Panc1 (cell line): ENCODE results near the gene DGAT2. TPM values are rescaled to one million over a fixed set of nuclear protein-coding genes. Genes with fewer than 3 reads are reported as not detected.

Source experiments
- ATAC-seq: fragments of 200-7000 bp; cut with Tn5 transposase; 2 replicates; pipeline ENCODE4 v1.9.1; 2020; ENCODE audit warnings: mild to moderate bottlenecking, moderate library complexity
- BruUV-seq: library from RNA; stranded (reverse); fragments of 400-500 nt; replicated peaks from 2 replicates; lab custom pipeline; 2021; lab: Mats Ljungman, UMichigan
- CTCF ChIA-PET: fragments of 300-600 bp; sonication (Branson Sonifier 250); formaldehyde crosslinking; loops from one replicate; lab custom pipeline; 2022; ENCODE audit warnings: antibody characterized with exemption; lab: Charles Lee
- POLR2A ChIA-PET: fragments of 300-600 bp; sonication (Branson Sonifier 250); formaldehyde crosslinking; loops from one replicate; lab custom pipeline; 2022; ENCODE audit warnings: antibody characterized with exemption; lab: Charles Lee
- DNase-seq: peaks from one replicate; pipeline ENCODE4 v3.0.0-alpha.2; 2010; ENCODE audit warnings: low read depth, low spot score
- H3K27ac ChIP-seq: 2 replicates; pipeline ENCODE4 v1.5.1; 2011; ENCODE audit warnings: mild to moderate bottlenecking, low read length, inconsistent platforms
- H3K27me3 ChIP-seq: fragments of 200-500 bp; sonication (Bioruptor generic); 2 replicates; pipeline ENCODE4 v1.6.0; 2014; ENCODE audit warnings: low read length, inconsistent platforms; ENCODE audit not compliant: control insufficient read depth, insufficient read depth
- H3K36me3 ChIP-seq: fragments of 200-500 bp; sonication (Bioruptor generic); 2 replicates; pipeline ENCODE4 v1.5.1; 2014; ENCODE audit warnings: inconsistent platforms, mild to moderate bottlenecking, low read length, moderate library complexity; ENCODE audit not compliant: control insufficient read depth, insufficient read depth
- H3K4me1 ChIP-seq: 2 replicates; pipeline ENCODE4 v1.5.1; 2011; ENCODE audit warnings: inconsistent platforms, mild to moderate bottlenecking, low read length, moderate library complexity; ENCODE audit not compliant: control insufficient read depth, insufficient read depth
- H3K4me3 ChIP-seq, 2 experiments: 2 replicates each; pipeline ENCODE4 v1.5.1; 2011 to 2012; ENCODE audit warnings: low read depth in 2 of 2, low read length in 2 of 2, mild to moderate bottlenecking in 2 of 2, inconsistent platforms in 1 of 2, moderate library complexity in 1 of 2
- H3K9me3 ChIP-seq: fragments of 200-500 bp; sonication (Bioruptor generic); 2 replicates; pipeline ENCODE4 v1.5.1; 2014; ENCODE audit warnings: low read depth, mild to moderate bottlenecking, inconsistent platforms, low read length, moderate library complexity; ENCODE audit not compliant: control insufficient read depth, insufficient read depth
- CTCF ChIP-seq: fragments of 450-650 bp; IDR thresholded peaks from 2 replicates; pipeline ENCODE4 v1.5.1; 2017; ENCODE audit warnings: mild to moderate bottlenecking
- POLR2AphosphoS5 ChIP-seq: IDR thresholded peaks from 2 replicates; pipeline ENCODE4 v1.6.1; 2012; ENCODE audit warnings: mild to moderate bottlenecking, low read depth, low read length, moderate library complexity
- SIN3A ChIP-seq: IDR thresholded peaks from 2 replicates; pipeline ENCODE4 v1.6.1; 2012; ENCODE audit warnings: low read depth, mild to moderate bottlenecking, low read length, moderate library complexity, borderline replicate concordance; ENCODE audit not compliant: insufficient read depth
- TCF7L2 ChIP-seq: IDR thresholded peaks from 2 replicates; pipeline ENCODE4 v1.6.1; 2011; ENCODE audit warnings: mild to moderate bottlenecking, low read depth, low read length, inconsistent platforms
- in situ Hi-C: cut with HindIII; loops from 2 replicates; pipeline ENCODE4 v1.10.0; 2016; ENCODE audit warnings: low sequenced_read_pairs, low pct_unique_long_range_greater_than_20kb
- intact Hi-C: fragments of 100-400 bp; cut with micrococcal nuclease; formaldehyde crosslinking; loops from one replicate; pipeline ENCODE4 v1.10.0; 2022; ENCODE audit not compliant: unreplicated experiment
- total RNA-seq: library from RNA; stranded (reverse); gene quantifications from one replicate; pipeline ENCODE4 v1.2.1, GENCODE V29; 2021; ENCODE audit not compliant: unreplicated experiment
- TF ChIP-seq, protein P1 (sequence below), 2 experiments: IDR thresholded peaks; 2 replicates each; pipeline ENCODE4 v1.6.1; 2011 to 2012; ENCODE audit warnings: low read depth in 2 of 2, control low read depth in 1 of 2, low read length in 1 of 2, mild to moderate bottlenecking in 1 of 2, moderate library complexity in 1 of 2; ENCODE audit not compliant: insufficient read depth in 1 of 2

The DGAT2 gene
- total RNA-seq, 1 experiment from 2014 or later = 19.2 TPM

GRCh38 chr11:75782540-75783263 lies 14.1 kb downstream of the DGAT2 start:
- BruUV-seq = no TSS peak
- Histone ChIP-seq H3K27me3 (no peaks in the 10 kb centered on the region), H3K9me3 (no peaks in the 10 kb centered on the region), H3K4me1 (no peaks in the 10 kb centered on the region), H3K4me3 (no peak overlapping the region), H3K27ac (no peak overlapping the region), H3K36me3 (no peaks in the 10 kb centered on the region)
- ChIA-PET CTCF (no interaction called here), POLR2A (no interaction called here)
- intact Hi-C loops (no loop called here), in situ Hi-C loops (no loop called here)
- TF ChIP-seq TCF7L2 = no peak
- no peak for TF ChIP-seq SIN3A
- no peak for TF ChIP-seq CTCF
- TF ChIP-seq, protein P1, sequence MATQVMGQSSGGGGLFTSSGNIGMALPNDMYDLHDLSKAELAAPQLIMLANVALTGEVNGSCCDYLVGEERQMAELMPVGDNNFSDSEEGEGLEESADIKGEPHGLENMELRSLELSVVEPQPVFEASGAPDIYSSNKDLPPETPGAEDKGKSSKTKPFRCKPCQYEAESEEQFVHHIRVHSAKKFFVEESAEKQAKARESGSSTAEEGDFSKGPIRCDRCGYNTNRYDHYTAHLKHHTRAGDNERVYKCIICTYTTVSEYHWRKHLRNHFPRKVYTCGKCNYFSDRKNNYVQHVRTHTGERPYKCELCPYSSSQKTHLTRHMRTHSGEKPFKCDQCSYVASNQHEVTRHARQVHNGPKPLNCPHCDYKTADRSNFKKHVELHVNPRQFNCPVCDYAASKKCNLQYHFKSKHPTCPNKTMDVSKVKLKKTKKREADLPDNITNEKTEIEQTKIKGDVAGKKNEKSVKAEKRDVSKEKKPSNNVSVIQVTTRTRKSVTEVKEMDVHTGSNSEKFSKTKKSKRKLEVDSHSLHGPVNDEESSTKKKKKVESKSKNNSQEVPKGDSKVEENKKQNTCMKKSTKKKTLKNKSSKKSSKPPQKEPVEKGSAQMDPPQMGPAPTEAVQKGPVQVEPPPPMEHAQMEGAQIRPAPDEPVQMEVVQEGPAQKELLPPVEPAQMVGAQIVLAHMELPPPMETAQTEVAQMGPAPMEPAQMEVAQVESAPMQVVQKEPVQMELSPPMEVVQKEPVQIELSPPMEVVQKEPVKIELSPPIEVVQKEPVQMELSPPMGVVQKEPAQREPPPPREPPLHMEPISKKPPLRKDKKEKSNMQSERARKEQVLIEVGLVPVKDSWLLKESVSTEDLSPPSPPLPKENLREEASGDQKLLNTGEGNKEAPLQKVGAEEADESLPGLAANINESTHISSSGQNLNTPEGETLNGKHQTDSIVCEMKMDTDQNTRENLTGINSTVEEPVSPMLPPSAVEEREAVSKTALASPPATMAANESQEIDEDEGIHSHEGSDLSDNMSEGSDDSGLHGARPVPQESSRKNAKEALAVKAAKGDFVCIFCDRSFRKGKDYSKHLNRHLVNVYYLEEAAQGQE (IDR thresholded peaks at IDR 0.05; ENCODE audit: insufficient read depth in 1 of 2, low read depth in 2 of 2, low read length in 1 of 2) = no peak
- TF ChIP-seq POLR2AphosphoS5 = no peak
- no peak for DNase-seq
- 0 out of 2 replicates have a peak, but pooled peaks have one; percentile 15 for ATAC-seq

- CTCF ChIA-PET = no interaction called here
- TF ChIP-seq, protein P1 (IDR thresholded peaks at IDR 0.05; ENCODE audit: insufficient read depth in 1 of 2, low read depth in 2 of 2, low read length in 1 of 2) = no peak
- TF ChIP-seq POLR2AphosphoS5 = no peak
- TF ChIP-seq CTCF = no peak
- no peak for TF ChIP-seq TCF7L2
- intact Hi-C loops = no loop called here
- Histone ChIP-seq H3K27me3 (no peaks in the 10 kb centered on the region), H3K4me1 (no peaks in the 10 kb centered on the region), H3K4me3 (no peak overlapping the region), H3K27ac (no peak overlapping the region), H3K36me3 (no peaks in the 10 kb centered on the region), H3K9me3 (no peaks in the 10 kb centered on the region)
- ATAC-seq (no peak), DNase-seq (no peak)
- no TSS peak for BruUV-seq
- POLR2A ChIA-PET = no interaction called here
- in situ Hi-C loops = no loop called here
Observed at GRCh38 chr11:75783416-75784084, 15.0 kb downstream of the DGAT2 start.
